ENCODE measurements around the gene PABPC1L.

DNA sequence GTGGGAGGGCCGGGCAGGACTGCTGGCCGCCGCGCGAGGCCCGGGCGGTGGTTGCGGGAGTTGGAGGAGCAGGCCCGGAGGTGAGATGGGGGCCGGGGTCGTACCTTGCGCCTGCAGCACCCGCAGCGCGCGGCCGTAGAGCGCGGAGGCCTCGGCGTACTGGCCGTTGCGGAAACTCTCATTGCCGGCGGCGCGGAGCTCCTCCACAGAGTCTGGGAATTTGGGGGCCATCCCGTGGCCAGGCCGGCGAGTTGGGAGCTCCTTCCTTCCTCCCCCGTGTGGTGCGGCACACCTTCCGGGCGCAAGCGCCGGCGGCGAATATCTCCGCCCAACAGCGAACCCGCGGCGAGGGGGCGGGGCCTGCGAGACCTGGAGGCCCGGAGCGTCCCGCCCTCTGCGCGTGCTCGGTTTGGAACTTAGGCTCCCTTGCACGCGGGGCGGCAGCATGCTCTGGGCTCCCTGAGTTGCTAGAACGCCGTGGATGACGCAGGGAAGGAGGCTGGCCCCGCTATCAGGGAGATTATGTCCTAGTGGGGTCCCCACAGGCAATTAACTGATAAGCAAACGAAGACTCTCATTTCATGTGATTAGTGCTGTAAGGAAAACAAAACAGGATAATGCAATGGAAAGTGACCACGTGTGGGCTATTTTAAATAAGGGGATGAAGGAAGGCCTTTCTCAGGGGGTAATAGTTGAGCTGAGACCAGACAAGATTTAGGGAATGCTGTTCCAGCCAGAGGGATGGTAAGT lies 50.4 kb downstream of the PABPC1L start, which contains the start of gene TOMM34:
- no peak for TF ChIP-seq EZH2phosphoT487 (IDR thresholded peaks at IDR 0.05; ENCODE audit: borderline replicate concordance, low read length)
- TF ChIP-seq, protein P1, sequence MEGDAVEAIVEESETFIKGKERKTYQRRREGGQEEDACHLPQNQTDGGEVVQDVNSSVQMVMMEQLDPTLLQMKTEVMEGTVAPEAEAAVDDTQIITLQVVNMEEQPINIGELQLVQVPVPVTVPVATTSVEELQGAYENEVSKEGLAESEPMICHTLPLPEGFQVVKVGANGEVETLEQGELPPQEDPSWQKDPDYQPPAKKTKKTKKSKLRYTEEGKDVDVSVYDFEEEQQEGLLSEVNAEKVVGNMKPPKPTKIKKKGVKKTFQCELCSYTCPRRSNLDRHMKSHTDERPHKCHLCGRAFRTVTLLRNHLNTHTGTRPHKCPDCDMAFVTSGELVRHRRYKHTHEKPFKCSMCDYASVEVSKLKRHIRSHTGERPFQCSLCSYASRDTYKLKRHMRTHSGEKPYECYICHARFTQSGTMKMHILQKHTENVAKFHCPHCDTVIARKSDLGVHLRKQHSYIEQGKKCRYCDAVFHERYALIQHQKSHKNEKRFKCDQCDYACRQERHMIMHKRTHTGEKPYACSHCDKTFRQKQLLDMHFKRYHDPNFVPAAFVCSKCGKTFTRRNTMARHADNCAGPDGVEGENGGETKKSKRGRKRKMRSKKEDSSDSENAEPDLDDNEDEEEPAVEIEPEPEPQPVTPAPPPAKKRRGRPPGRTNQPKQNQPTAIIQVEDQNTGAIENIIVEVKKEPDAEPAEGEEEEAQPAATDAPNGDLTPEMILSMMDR (IDR thresholded peaks at IDR 0.05; ENCODE audit: low read depth, low read length, poor library complexity, severe bottlenecking): no peak

All from DOHH2 (cell line).